Panc1 (cell line): ENCODE data around the gene NTM.

ENCODE experiments used
- POLR2AphosphoS5 ChIP-seq: IDR thresholded peaks from 2 replicates; pipeline ENCODE4 v1.6.1; 2012; ENCODE audit warnings: mild to moderate bottlenecking, low read depth, low read length, moderate library complexity
- SIN3A ChIP-seq: IDR thresholded peaks from 2 replicates; pipeline ENCODE4 v1.6.1; 2012; ENCODE audit warnings: low read depth, mild to moderate bottlenecking, low read length, moderate library complexity, borderline replicate concordance; ENCODE audit not compliant: insufficient read depth
- TF ChIP-seq, protein P1 (sequence below): fragments of 450-650 bp; IDR thresholded peaks from 2 replicates; pipeline ENCODE4 v1.5.1; 2017; ENCODE audit warnings: mild to moderate bottlenecking
- TF ChIP-seq, protein P2 (sequence below), 2 experiments: IDR thresholded peaks; 2 replicates each; pipeline ENCODE4 v1.6.1; 2011 to 2012; ENCODE audit warnings: low read depth in 2 of 2, control low read depth in 1 of 2, low read length in 1 of 2, mild to moderate bottlenecking in 1 of 2, moderate library complexity in 1 of 2; ENCODE audit not compliant: insufficient read depth in 1 of 2

DNA sequence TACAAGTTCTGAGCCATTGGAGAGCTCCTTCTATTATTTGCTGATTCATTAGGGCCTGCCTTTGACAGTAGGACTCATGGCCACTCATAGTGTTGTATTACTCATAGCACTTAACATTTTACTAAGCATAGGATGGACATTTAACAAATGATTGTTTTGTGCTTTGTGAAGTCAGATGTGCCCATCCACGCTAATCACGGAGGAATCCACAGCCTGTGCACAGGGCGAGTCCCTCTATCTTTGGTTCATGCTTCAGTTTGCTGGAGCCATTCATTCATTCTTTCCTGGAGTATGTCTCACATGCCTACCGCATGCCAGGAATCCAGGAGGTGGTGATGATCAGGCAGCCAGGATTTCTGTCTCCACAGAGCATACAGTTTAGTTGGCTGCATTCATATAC, 254.1 kb downstream of the NTM start:
- TF ChIP-seq, protein P1, sequence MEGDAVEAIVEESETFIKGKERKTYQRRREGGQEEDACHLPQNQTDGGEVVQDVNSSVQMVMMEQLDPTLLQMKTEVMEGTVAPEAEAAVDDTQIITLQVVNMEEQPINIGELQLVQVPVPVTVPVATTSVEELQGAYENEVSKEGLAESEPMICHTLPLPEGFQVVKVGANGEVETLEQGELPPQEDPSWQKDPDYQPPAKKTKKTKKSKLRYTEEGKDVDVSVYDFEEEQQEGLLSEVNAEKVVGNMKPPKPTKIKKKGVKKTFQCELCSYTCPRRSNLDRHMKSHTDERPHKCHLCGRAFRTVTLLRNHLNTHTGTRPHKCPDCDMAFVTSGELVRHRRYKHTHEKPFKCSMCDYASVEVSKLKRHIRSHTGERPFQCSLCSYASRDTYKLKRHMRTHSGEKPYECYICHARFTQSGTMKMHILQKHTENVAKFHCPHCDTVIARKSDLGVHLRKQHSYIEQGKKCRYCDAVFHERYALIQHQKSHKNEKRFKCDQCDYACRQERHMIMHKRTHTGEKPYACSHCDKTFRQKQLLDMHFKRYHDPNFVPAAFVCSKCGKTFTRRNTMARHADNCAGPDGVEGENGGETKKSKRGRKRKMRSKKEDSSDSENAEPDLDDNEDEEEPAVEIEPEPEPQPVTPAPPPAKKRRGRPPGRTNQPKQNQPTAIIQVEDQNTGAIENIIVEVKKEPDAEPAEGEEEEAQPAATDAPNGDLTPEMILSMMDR = no peak
- no peak for TF ChIP-seq POLR2AphosphoS5
- TF ChIP-seq, protein P2, sequence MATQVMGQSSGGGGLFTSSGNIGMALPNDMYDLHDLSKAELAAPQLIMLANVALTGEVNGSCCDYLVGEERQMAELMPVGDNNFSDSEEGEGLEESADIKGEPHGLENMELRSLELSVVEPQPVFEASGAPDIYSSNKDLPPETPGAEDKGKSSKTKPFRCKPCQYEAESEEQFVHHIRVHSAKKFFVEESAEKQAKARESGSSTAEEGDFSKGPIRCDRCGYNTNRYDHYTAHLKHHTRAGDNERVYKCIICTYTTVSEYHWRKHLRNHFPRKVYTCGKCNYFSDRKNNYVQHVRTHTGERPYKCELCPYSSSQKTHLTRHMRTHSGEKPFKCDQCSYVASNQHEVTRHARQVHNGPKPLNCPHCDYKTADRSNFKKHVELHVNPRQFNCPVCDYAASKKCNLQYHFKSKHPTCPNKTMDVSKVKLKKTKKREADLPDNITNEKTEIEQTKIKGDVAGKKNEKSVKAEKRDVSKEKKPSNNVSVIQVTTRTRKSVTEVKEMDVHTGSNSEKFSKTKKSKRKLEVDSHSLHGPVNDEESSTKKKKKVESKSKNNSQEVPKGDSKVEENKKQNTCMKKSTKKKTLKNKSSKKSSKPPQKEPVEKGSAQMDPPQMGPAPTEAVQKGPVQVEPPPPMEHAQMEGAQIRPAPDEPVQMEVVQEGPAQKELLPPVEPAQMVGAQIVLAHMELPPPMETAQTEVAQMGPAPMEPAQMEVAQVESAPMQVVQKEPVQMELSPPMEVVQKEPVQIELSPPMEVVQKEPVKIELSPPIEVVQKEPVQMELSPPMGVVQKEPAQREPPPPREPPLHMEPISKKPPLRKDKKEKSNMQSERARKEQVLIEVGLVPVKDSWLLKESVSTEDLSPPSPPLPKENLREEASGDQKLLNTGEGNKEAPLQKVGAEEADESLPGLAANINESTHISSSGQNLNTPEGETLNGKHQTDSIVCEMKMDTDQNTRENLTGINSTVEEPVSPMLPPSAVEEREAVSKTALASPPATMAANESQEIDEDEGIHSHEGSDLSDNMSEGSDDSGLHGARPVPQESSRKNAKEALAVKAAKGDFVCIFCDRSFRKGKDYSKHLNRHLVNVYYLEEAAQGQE (IDR thresholded peaks at IDR 0.05; ENCODE audit: insufficient read depth in 1 of 2, low read depth in 2 of 2, low read length in 1 of 2) = no peak
- TF ChIP-seq SIN3A = no peak
